22Rv1 (cell line): Measurements from ENCODE around the gene WWC1.

Source experiments
- H3K27ac ChIP-seq: fragments of 450-650 bp; 2 replicates; pipeline ENCODE4 v1.5.1; 2017
- CTCF ChIP-seq: fragments of 450-650 bp; IDR thresholded peaks from 2 replicates; pipeline ENCODE4 v1.5.1; 2017; ENCODE audit warnings: mild to moderate bottlenecking
- ZFX ChIP-seq: fragments of 450-650 bp; IDR thresholded peaks from 2 replicates; pipeline ENCODE4 v1.6.1; 2017; ENCODE audit warnings: antibody characterized with exemption, borderline replicate concordance

Gene WWC1

GRCh38 chr5:168291342-168291963 lies at the start of gene WWC1:
WWC1 (plus strand) TSS chr5:168291645; CDS start chr5:168292153, 508 bp downstream.
- TF ChIP-seq ZFX (no peak), CTCF (peak; percentile 75)
- peak within 1 kb of the TSS; percentile 81 for H3K27ac ChIP-seq

GRCh38 chr5:168244838-168245559 lies 46.4 kb upstream of the WWC1 start:
- TF ChIP-seq CTCF = no peak
- H3K27ac ChIP-seq = no peak overlapping the region

GRCh38 chr5:168249923-168250322 lies 41.5 kb upstream of the WWC1 start:
- no peak overlapping the region for H3K27ac ChIP-seq
- TF ChIP-seq ZFX = no peak
- TF ChIP-seq CTCF = no peak

GRCh38 chr5:168251259-168251658 lies 40.2 kb upstream of the WWC1 start:
- no peak overlapping the region for H3K27ac ChIP-seq
- TF ChIP-seq ZFX = no peak
- no peak for TF ChIP-seq CTCF

- no peak overlapping the region for H3K27ac ChIP-seq
- TF ChIP-seq CTCF (no peak), ZFX (no peak)
Measured at GRCh38 chr5:168254013-168254693, 37.3 kb upstream of the WWC1 start.

GRCh38 chr5:168260353-168261226 lies 30.9 kb upstream of the WWC1 start:
- no peak overlapping the region for H3K27ac ChIP-seq
- TF ChIP-seq ZFX = no peak
- TF ChIP-seq CTCF = no peak
